HG02840 (cell line): ENCODE results near the gene NELL2.
"Not testable (repeated sequence)": the region's sequence is repeated elsewhere in the genome, so short reads cannot be mapped to it uniquely, and the experiment has no call there.

ENCODE experiments used
- ATAC-seq: cut with Tn5 transposase; IDR thresholded peaks from one replicate; pipeline ENCODE4 v1.9.1; 2021; ENCODE audit warnings: mild to moderate bottlenecking, moderate library complexity, moderate number of reproducible peaks; ENCODE audit not compliant: unreplicated experiment, low FRiP score

NELL2 gene

GRCh38 chr12:44780221-44780790, 95.8 kb downstream of the NELL2 start:
- ATAC-seq = no peak

DNA sequence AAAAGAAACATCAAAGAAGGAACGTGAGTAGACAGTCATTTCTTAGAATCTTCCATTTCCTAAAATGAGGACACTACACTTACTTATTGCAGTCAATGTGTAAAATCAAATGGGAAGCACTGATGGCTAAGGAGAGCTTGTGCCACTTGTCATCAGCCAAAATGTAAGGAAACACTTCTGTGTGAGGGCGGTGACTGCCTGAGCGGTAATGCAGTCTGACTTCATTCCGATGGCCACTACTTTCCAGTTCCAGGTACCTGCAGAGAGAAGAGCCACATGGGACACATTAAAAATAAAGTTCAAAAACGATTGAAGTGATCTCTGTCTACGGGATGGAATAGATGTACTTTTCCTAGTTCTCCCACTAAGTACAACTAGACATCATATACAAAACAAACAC, 96.3 kb downstream of the NELL2 start:
- no peak for ATAC-seq

- no peak for ATAC-seq
Measured at GRCh38 chr12:44778863-44779262, 97.3 kb downstream of the NELL2 start.

GRCh38 chr12:44777044-44777443, 99.1 kb downstream of the NELL2 start:
- ATAC-seq = no peak

- ATAC-seq = no peak
Measured at GRCh38 chr12:44775901-44776300, 100.2 kb downstream of the NELL2 start.

DNA sequence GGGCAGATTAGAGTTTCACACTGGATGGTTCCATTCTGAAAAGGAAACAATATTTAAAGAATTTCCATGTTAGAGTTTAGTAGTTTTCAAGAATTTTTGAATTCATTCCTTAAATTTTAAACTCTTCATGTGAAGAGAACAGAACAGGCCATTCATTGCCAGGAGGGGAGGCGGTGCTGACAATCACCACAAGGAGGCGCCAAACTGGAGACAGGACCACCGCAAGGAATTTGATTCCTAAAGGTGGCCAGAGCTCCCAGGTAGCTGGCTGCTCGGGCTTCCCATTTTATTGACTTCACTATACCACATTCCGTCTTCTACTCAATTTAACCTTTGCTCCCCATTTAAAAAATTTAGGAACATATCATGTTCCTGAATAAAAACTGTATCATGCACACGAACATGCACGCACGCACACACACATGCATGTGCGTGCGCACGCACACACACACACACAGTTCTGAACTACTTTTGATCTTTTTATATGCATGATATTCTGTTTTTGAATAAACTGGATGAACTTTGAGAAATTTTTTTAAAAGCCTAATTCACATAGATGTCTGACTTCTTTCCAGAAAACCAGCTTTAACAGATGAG, 101.2 kb downstream of the NELL2 start:
- no peak for ATAC-seq

- ATAC-seq = no peak
Measured at GRCh38 chr12:44771485-44772021, 104.6 kb downstream of the NELL2 start.

DNA sequence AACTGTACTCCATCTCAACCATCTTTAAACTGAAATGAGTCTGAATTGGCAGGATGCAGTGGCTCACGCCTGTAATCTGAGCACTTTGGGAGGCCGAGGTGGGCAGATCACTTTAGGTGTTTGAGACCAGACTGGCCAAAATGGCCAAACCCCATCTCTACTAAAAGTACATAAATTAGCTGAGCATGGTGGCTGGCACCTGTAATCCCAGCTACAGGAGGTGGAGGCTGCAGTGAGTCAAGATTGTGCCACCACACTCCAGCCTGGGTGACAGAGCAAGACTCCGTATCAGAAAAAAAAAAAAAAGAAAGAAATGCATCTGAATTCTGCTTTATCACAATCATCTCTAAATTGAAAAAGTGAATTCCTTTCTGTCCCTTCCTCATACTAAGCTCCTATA, 110.3 kb downstream of the NELL2 start:
- ATAC-seq = no peak

- ATAC-seq = no peak
Measured at GRCh38 chr12:44763021-44763420, 113.1 kb downstream of the NELL2 start.

DNA sequence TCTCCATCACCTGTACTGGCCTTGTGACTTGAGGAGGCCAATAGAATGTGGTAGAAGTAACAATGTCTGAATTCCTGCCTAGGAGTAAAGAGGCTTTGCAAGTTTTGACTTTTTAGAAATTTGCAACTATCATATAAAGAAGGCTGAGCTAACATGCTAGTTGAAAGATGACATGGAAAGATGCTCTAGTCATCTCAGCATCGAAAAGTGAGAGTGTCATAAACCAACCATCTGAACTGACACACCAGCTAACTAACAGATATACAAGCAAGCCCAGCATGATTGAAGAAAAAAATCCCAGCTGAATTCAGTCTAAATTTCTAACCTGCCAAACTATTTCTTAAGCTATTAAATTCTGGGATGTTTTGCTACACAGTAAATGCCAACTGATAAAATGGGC, 116.8 kb downstream of the NELL2 start:
- ATAC-seq = no peak

DNA sequence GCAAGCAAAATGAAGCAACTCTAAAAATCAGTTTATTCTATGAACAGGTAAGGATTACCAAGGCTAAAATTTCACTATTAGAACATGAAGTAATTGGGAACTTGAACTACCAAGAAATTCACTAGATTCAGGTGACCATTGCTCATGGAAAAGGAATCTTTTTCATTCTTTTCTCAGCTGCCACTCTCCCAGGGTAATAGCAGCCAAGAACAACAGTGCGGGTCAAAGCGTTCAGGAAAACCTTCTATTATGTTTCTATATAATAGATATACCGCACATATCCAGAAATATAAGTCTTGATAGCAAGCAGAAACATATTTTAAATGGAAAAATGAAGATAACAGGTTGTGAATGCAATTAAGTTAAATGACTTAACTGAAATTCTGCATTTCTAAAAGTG, 125.6 kb downstream of the NELL2 start:
- no peak for ATAC-seq

DNA sequence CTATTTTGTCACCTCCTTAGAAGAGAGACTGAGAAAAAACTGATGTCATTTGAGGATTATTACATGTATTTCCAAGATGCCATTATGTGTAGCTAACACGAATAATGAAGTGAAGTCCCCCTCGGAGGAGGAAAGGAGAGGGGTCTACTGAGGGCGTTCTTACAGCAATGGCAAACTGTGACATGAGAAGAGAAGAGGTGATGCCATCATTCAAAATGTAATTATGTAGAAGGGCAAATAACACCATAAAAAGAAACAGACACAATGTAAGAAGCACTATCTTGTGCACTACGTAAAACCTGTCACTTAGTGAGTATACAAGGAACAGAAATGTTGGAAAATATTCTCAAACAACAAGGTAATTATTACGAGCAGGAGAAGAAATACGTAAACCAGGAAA, 126.5 kb downstream of the NELL2 start:
- no peak for ATAC-seq

GRCh38 chr12:44748950-44749468, 127.1 kb downstream of the NELL2 start:
- ATAC-seq = no peak

GRCh38 chr12:44741292-44741980, 134.7 kb downstream of the NELL2 start:
- not testable (repeated sequence) for ATAC-seq

GRCh38 chr12:44738051-44738450, 138.1 kb downstream of the NELL2 start:
- ATAC-seq = no peak

- ATAC-seq = no peak
Measured at GRCh38 chr12:44728566-44728965, 147.5 kb downstream of the NELL2 start.

- ATAC-seq = no peak
Measured at GRCh38 chr12:44720265-44720664, 155.8 kb downstream of the NELL2 start.

DNA sequence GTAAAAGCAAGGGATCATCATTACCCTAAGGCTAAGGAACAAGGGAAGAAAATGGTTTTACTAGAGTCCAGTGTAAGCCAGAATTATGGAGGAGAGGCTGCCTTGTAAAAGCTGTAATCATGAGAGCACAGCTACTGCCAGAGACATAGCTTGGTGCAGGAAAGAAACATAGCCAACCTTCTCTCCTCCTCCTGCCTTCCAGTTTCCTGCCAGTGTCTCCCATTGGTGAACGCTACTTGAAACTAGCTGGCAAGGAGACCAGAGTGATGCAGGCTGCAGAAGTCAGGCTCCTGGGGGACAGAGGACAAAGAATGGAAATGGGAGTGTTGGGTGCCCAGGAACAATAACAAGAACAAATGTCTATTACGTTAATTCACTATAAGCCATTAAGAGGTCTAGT, 158.5 kb downstream of the NELL2 start:
- no peak for ATAC-seq

GRCh38 chr12:44716711-44717110, 159.4 kb downstream of the NELL2 start:
- ATAC-seq = no peak

DNA sequence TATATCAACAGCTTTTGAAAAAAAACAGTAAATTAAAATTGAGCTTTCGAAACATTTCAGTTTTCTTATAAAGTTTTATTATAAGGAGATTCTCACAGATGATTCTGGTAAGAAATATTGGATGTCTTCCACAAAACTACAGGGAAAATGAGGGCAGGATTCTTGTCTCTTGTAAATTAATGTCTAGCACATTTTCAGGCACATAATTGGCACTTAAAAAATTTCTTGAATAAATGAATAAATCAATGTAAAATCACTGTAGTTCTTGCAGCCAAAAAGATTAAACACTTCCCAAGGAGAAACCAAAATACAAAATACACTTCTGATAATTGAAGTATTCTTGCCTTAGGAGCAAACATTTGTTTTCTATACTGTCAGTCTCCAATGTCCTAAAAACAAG, 164.4 kb downstream of the NELL2 start:
- ATAC-seq = no peak

GRCh38 chr12:44709166-44709565, 166.9 kb downstream of the NELL2 start:
- ATAC-seq = no peak

GRCh38 chr12:44708218-44708617, 167.9 kb downstream of the NELL2 start:
- no peak for ATAC-seq
